ENCODE measurements around the gene ARMC9.

Gene ARMC9

GRCh38 chr2:231422056-231422455 lies 223.6 kb downstream of the ARMC9 start:
- DNase-seq (ENCODE audit: low read depth) = no peak

GRCh38 chr2:231423176-231423575 lies 224.7 kb downstream of the ARMC9 start:
- no peak for DNase-seq (ENCODE audit: low read depth)
